Suppressor macrophage treated with lipopolysaccharide for 4 hours (primary cell): ENCODE data around the gene EIF1.

Experiments used
- DNase-seq: peaks from one replicate; pipeline ENCODE4 v3.0.0-alpha.2; 2020

The EIF1 gene

GRCh38 chr17:41738077-41738800 lies 49.6 kb downstream of the EIF1 start:
- DNase-seq: peak; percentile 86

- DNase-seq: no peak
Measured at GRCh38 chr17:41738801-41739112, 50.1 kb downstream of the EIF1 start.

- DNase-seq: no peak
Measured at GRCh38 chr17:41739661-41740352, 51.1 kb downstream of the EIF1 start.

GRCh38 chr17:41740506-41740905 lies 51.8 kb downstream of the EIF1 start:
- DNase-seq: no peak

GRCh38 chr17:41741709-41742108 lies 53.0 kb downstream of the EIF1 start:
- DNase-seq: no peak
